Measurements from ENCODE around the gene LNPEP. TPM values are rescaled to one million over a fixed set of nuclear protein-coding genes. Genes with fewer than 3 reads are reported as not detected.

LNPEP gene
- total RNA-seq, 1 donor from 2014 or later = 13.2 TPM

- Mint-ChIP-seq H3K27ac (ENCODE audit: unreplicated experiment) (no peak overlapping the region), H3K27me3 (ENCODE audit: unreplicated experiment) (no peaks in the 10 kb centered on the region), H3K4me3 (ENCODE audit: unreplicated experiment) (no peak overlapping the region), H3K9me3 (ENCODE audit: unreplicated experiment) (no peaks in the 10 kb centered on the region), H3K36me3 (ENCODE audit: low read depth, unreplicated experiment) (no peaks in the 10 kb centered on the region), H3K4me1 (ENCODE audit: unreplicated experiment) (no peaks in the 10 kb centered on the region)
- TF ChIP-seq CTCF (IDR thresholded peaks at IDR 0.05; ENCODE audit: unreplicated experiment) = no peak
- no peak for DNase-seq (ENCODE audit: low spot score)
These were observed 43.1 kb downstream of the LNPEP start for GRCh38 chr5:96978812-96979449.

GRCh38 chr5:96984506-96985192, 48.8 kb downstream of the LNPEP start:
- TF ChIP-seq CTCF (IDR thresholded peaks at IDR 0.05; ENCODE audit: unreplicated experiment) = no peak
- Mint-ChIP-seq H3K9me3 (ENCODE audit: unreplicated experiment) (no peaks in the 10 kb centered on the region), H3K36me3 (ENCODE audit: low read depth, unreplicated experiment) (no peaks in the 10 kb centered on the region), H3K27ac (ENCODE audit: unreplicated experiment) (no peak overlapping the region), H3K4me1 (ENCODE audit: unreplicated experiment) (no peaks in the 10 kb centered on the region), H3K4me3 (ENCODE audit: unreplicated experiment) (no peak overlapping the region), H3K27me3 (ENCODE audit: unreplicated experiment) (no peaks in the 10 kb centered on the region)
- DNase-seq (ENCODE audit: low spot score) = no peak

- H3K9me3 Mint-ChIP-seq (ENCODE audit: unreplicated experiment) = no peaks in the 10 kb centered on the region
- no peak overlapping the region for H3K4me3 Mint-ChIP-seq (ENCODE audit: unreplicated experiment)
- H3K4me1 Mint-ChIP-seq (ENCODE audit: unreplicated experiment) = no peaks in the 10 kb centered on the region
- no peak overlapping the region for H3K27ac Mint-ChIP-seq (ENCODE audit: unreplicated experiment)
- no peaks in the 10 kb centered on the region for H3K36me3 Mint-ChIP-seq (ENCODE audit: low read depth, unreplicated experiment)
- no peak for DNase-seq (ENCODE audit: low spot score)
- no peak for TF ChIP-seq CTCF (IDR thresholded peaks at IDR 0.05; ENCODE audit: unreplicated experiment)
- H3K27me3 Mint-ChIP-seq (ENCODE audit: unreplicated experiment) = no peaks in the 10 kb centered on the region
These were observed 50.6 kb downstream of the LNPEP start for GRCh38 chr5:96986450-96986849.

- no peak overlapping the region for H3K4me3 Mint-ChIP-seq (ENCODE audit: unreplicated experiment)
- H3K27ac Mint-ChIP-seq (ENCODE audit: unreplicated experiment) = no peak overlapping the region
- H3K27me3 Mint-ChIP-seq (ENCODE audit: unreplicated experiment) = no peaks in the 10 kb centered on the region
- no peak for TF ChIP-seq CTCF (IDR thresholded peaks at IDR 0.05; ENCODE audit: unreplicated experiment)
- H3K4me1 Mint-ChIP-seq (ENCODE audit: unreplicated experiment) = no peaks in the 10 kb centered on the region
- no peaks in the 10 kb centered on the region for H3K9me3 Mint-ChIP-seq (ENCODE audit: unreplicated experiment)
- H3K36me3 Mint-ChIP-seq (ENCODE audit: low read depth, unreplicated experiment) = no peaks in the 10 kb centered on the region
- DNase-seq (ENCODE audit: low spot score) = no peak
These were observed 54.2 kb downstream of the LNPEP start for GRCh38 chr5:96990102-96990501.

- no peak for TF ChIP-seq CTCF (IDR thresholded peaks at IDR 0.05; ENCODE audit: unreplicated experiment)
- no peak for DNase-seq (ENCODE audit: low spot score)
- Mint-ChIP-seq H3K9me3 (ENCODE audit: unreplicated experiment) (no peaks in the 10 kb centered on the region), H3K27ac (ENCODE audit: unreplicated experiment) (no peak overlapping the region), H3K4me3 (ENCODE audit: unreplicated experiment) (no peak overlapping the region), H3K27me3 (ENCODE audit: unreplicated experiment) (no peaks in the 10 kb centered on the region), H3K4me1 (ENCODE audit: unreplicated experiment) (no peaks in the 10 kb centered on the region), H3K36me3 (ENCODE audit: low read depth, unreplicated experiment) (no peaks in the 10 kb centered on the region)
These were observed 55.8 kb downstream of the LNPEP start for GRCh38 chr5:96991708-96992107.
